Naive thymus-derived CD8-positive, alpha-beta T cell (primary cell): ENCODE results near the gene CLIP4. TPM values are rescaled to one million over a fixed set of nuclear protein-coding genes. Genes with fewer than 3 reads are reported as not detected.
"Not testable (repeated sequence)": the region's sequence is repeated elsewhere in the genome, so short reads cannot be mapped to it uniquely, and the experiment has no call there.

ENCODE experiments used
- ATAC-seq, 2 donors: fragments of 150-1000 bp; cut with Tn5 transposase in 1 of 2; sonication (Bioruptor Pico), chemical (Tn5 transposase) in 1 of 2; 1 replicate in 1 of 2; 2 replicates in 1 of 2; pipeline ENCODE4 v1.10.0; 2021; ENCODE audit warnings: mild to moderate bottlenecking in 2 of 2, moderate library complexity in 2 of 2
- POLR2A ChIA-PET: fragments of 350-600 bp; sonication (Branson Sonifier 250); formaldehyde crosslinking; loops from one replicate; lab custom pipeline; 2021; ENCODE audit warnings: antibody characterized with exemption; lab: Charles Lee
- DNase-seq, 10 donors: peaks; one replicate each; pipeline versions ENCODE4 v3.0.0 to v3.0.0-alpha.2; 2020 to 2022
- H3K27ac Mint-ChIP-seq, 10 donors: one replicate each; pipeline ENCODE4 v1.8.0; 2020 to 2022; ENCODE audit warnings: mild to moderate bottlenecking in 10 of 10, mixed read lengths in 10 of 10, moderate library complexity in 4 of 10, inconsistent platforms in 1 of 10
- H3K27me3 Mint-ChIP-seq, 5 donors: one replicate each; pipeline ENCODE4 v1.8.0; 2021 to 2022; ENCODE audit warnings: mixed read lengths in 5 of 5
- H3K36me3 Mint-ChIP-seq, 3 donors: one replicate each; pipeline ENCODE4 v1.8.0; 2020 to 2022; ENCODE audit warnings: mixed read lengths in 3 of 3, mild to moderate bottlenecking in 2 of 3, inconsistent platforms in 1 of 3
- H3K4me1 Mint-ChIP-seq, 4 donors: one replicate each; pipeline ENCODE4 v1.8.0; 2021 to 2022; ENCODE audit warnings: mixed read lengths in 4 of 4
- H3K4me3 Mint-ChIP-seq, 10 donors: one replicate each; pipeline ENCODE4 v1.8.0; 2020 to 2022; ENCODE audit warnings: mild to moderate bottlenecking in 10 of 10, mixed read lengths in 10 of 10, moderate library complexity in 6 of 10, inconsistent platforms in 1 of 10
- H3K9me3 Mint-ChIP-seq, 9 donors: one replicate each; pipeline ENCODE4 v1.8.0; 2020 to 2022; ENCODE audit warnings: mixed read lengths in 9 of 9, mild to moderate bottlenecking in 3 of 9, inconsistent platforms in 1 of 9, moderate library complexity in 1 of 9
- polyA plus RNA-seq, 3 donors: library from polyadenylated mRNA; unstranded; fragments of 300-500 nt; fragmentation: Illumina TruSeq; gene quantifications; one replicate each; pipeline ENCODE4 v1.2.3, GENCODE V29; 2021
- total RNA-seq, 8 experiments: library from RNA in 2 of 8; stranded (reverse) in 2 of 8; gene quantifications; one replicate each; pipeline ENCODE4 v1.2.3 and lab custom pipeline; 2021 to 2026

The CLIP4 gene
- total and polyA plus RNA-seq, 5 experiments from 2014 or later, result 18.7 to 59.0 (median 20.6) TPM

DNA sequence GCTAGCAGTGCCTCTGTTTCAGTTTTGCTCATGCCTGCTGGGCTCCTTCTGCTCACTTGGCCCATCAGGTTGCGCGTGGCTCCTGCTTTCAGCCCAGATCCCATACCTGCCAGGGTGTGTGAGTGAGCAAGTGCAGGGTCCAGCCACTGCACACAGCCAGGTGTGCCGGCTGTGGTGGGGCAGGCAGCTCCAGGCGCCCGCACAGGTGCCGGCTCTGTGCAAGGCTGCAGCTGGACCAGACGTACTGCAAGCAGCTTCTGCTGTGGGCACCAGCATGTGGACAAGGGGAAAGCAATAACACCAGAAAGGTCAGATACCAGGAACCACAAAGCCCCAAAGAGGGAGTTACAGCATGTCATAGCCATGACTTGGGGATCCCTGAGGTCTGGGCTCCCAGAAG, 35.3 kb upstream of the CLIP4 start:
- no peak for ATAC-seq
- Mint-ChIP-seq H3K36me3 (peaks cover 0 to 14% (median 12%) of the 10 kb centered on the region in 3 donors), H3K9me3 (peaks cover 0 to 30% (median 2%) of the 10 kb centered on the region in 9 donors), H3K4me1 (no peaks in the 10 kb centered on the region), H3K27ac (no peak overlapping the region), H3K27me3 (no peaks in the 10 kb centered on the region), H3K4me3 (no peak overlapping the region)
- POLR2A ChIA-PET, result no interaction called here
- DNase-seq, result no peak

DNA sequence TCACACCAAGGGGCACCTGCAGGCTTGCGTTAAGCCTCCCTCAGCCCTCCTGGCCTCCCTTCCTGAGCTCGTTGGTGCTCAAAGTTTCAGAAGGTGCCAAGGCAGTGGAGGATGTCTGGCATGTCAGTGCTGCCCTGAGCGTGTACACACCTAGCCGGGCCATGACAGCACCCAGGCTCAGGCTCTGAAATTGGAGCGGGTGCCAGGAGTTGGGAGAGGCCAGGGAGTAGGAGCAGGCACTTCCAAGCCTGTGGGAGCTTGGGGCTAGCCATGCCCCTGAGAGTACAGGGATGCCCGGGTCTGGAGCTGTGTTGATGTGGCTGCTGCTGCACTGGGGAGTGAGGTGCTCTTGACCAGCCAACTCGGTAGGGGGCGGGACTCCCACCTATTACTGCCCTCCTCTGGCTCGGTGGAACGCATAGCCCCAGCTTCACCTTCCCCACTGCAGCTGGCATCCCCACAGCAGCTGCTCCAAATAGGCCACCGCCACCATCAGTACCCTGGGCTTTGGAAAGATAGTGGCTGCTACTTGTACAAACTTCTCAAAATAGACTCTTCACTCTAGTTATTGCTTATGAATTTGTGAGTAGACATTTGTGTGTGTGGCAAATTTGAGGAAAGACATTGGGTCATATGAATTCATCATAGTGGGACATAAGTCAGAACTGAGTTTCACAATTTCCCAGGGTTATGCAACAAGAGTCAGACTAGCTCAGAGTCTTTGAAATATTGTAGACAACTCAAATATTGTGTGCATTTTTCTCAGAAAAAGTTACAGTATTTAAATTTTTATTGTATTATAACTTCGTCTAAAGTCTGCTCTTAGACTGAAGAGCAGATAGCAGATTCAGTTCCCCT, 34.1 kb upstream of the CLIP4 start:
- Mint-ChIP-seq H3K4me3 (no peak overlapping the region), H3K27ac (no peak overlapping the region), H3K36me3 (peaks cover 0 to 14% (median 12%) of the 10 kb centered on the region in 3 donors), H3K27me3 (no peaks in the 10 kb centered on the region), H3K9me3 (peaks cover 0 to 30% (median 2%) of the 10 kb centered on the region in 9 donors), H3K4me1 (no peaks in the 10 kb centered on the region)
- ATAC-seq, result no peak
- DNase-seq, result no peak
- POLR2A ChIA-PET, result interaction anchor here (0.9 kb wide), 1 partner anchor 16 kb away, joined by 3 read pairs; no protein-coding TSS in a partner anchor

DNA sequence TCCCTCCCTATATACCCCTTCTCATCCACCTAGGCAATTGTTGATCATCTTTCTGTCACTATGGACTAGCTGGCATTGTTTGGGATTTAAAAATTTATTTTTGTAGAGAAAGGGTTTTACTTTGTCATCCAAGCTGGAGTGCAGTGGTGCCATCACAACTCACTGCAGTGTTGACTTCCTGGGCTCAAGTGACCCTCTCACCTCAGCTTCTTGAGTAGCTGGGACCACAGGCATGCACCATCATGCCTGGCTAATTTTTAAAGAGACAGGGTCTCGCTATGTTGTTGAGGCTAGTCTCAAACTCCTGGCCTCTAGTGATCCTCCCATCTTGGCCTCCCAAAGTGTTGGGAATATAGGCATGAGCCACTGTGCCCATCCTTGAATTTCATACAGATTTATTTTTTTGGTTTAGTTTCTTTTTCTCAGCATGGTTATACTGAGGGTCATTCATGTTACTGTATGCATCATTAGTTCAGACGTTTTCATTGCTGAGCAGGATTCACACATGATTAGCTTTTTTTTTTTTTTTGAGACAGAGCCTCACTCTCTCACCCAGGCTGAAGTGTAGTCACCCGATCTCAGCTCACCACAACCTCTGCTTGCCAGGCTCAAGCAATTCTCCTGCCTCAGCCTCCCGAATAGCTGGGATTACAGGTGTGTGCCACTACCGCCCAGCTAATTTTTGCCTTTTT, 32.3 kb upstream of the CLIP4 start:
- H3K4me1 Mint-ChIP-seq, result no peaks in the 10 kb centered on the region
- peaks cover 0 to 26% (median 2%) of the 10 kb centered on the region in 9 donors for H3K9me3 Mint-ChIP-seq

DNA sequence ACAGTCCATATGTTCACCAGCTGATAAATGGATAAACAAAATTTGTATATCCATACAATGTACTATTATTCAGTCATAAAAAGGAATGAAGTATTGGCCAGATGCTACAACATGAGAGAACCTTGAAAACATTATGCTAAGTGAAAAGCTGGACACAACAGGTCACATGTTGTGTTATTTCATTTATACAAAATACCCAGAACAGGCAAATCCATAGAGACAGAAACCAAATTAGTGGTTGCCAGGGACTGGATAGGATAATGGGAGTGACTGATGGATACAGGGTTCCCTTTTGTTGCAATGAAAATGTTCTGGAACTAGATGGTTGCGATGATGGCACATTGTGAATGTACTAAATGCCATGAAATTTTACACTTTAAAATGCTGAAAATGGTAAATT, 30.7 kb upstream of the CLIP4 start:
- H3K4me1 Mint-ChIP-seq, result no peaks in the 10 kb centered on the region
- peaks cover 0 to 4% (median 0%) of the 10 kb centered on the region in 3 donors for H3K36me3 Mint-ChIP-seq
- no peak overlapping the region for H3K4me3 Mint-ChIP-seq
- H3K9me3 Mint-ChIP-seq, result peaks cover 0 to 15% (median 0%) of the 10 kb centered on the region in 9 donors
- POLR2A ChIA-PET, result no interaction called here
- no peak for DNase-seq
- no peak for ATAC-seq
- no peak overlapping the region for H3K27ac Mint-ChIP-seq
- H3K27me3 Mint-ChIP-seq, result peaks cover 0 to 15% (median 2%) of the 10 kb centered on the region in 5 donors

More for the DNA sequence above, 32.3 kb upstream of the CLIP4 start:
- H3K27ac Mint-ChIP-seq, result no peak overlapping the region
- POLR2A ChIA-PET, result no interaction called here
- DNase-seq, result no peak
- ATAC-seq, result no peak
- H3K36me3 Mint-ChIP-seq, result peaks cover 0 to 9% (median 7%) of the 10 kb centered on the region in 3 donors
- no peak overlapping the region for H3K4me3 Mint-ChIP-seq
- H3K27me3 Mint-ChIP-seq, result peaks cover 0 to 6% (median 1%) of the 10 kb centered on the region in 5 donors

DNA sequence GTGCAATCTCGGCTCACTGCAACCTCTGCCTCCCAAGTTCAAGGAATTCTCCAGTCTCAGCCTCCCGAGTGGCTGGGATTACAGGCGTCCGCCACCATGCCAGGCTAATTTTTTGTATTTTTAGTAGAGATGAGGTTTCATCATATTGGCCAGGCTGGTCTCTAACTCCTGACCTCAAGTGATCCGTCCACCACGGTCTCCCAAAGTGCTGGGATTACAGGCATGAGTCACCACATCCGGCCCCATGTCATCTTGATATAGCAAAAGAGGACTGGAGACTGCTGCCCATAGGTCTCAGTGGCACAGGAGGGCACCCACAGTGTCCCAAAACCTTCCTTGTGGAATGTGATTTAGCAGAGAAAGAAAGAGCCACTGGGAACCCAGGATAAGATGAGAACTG, 24.9 kb upstream of the CLIP4 start:
- H3K36me3 Mint-ChIP-seq, ATAC-seq, POLR2A ChIA-PET, H3K27ac Mint-ChIP-seq, H3K4me3 Mint-ChIP-seq, H3K4me1 Mint-ChIP-seq, DNase-seq, H3K9me3 Mint-ChIP-seq: not testable (repeated sequence)
- peaks cover 0 to 15% (median 2%) of the 10 kb centered on the region in 5 donors for H3K27me3 Mint-ChIP-seq

DNA sequence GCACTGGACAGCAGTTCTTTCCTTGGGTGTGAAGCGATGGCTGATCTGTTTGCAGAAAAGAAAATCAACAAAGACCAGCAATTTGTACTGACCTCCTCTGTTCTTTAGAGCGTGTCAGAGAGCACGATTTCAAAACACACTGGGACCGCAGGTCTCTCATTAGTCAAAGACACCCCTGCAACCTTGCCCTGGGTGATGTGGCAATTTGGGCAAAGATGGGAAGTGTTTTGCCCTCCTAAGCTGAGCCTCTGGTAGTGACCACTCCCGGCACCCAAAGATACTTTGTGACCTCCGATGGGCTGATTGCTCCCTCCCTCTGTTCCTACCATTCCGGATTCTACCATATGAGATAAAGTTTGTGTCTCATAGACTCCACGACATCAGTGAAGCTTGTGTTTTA, 18.2 kb upstream of the CLIP4 start:
- peaks cover 0 to 4% (median 0%) of the 10 kb centered on the region in 9 donors for H3K9me3 Mint-ChIP-seq
- H3K27ac Mint-ChIP-seq, result no peak overlapping the region
- no peak overlapping the region for H3K4me3 Mint-ChIP-seq
- POLR2A ChIA-PET, result interaction anchor here (0.6 kb wide), 1 partner anchor 16 kb away, joined by 3 read pairs; no protein-coding TSS in a partner anchor
- ATAC-seq, result no peak
- H3K4me1 Mint-ChIP-seq, result peaks cover 0 to under 1% (median 0%) of the 10 kb centered on the region in 4 donors
- DNase-seq, result no peak
- H3K27me3 Mint-ChIP-seq, result peaks cover 0 to 5% (median 1%) of the 10 kb centered on the region in 5 donors
- no peaks in the 10 kb centered on the region for H3K36me3 Mint-ChIP-seq

DNA sequence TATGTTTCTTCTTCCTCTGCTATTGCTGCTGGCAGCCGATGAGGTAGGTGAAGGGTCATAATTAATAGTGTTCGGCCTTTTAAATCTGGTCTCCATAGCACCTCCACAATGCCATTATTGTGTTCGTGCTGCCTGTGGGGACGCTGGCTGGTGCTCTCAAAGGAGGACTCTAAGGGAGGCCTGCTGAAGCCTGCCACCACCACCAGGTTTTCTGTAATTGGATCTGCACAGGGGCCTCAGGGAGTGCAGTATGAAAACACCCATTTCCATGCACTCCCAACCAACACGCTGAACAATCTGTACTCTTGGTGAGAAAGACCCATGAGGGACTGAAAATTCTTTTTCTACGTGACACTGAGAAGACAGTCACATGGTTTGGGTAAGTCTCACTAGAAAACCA, 17.6 kb upstream of the CLIP4 start:
- POLR2A ChIA-PET, result no interaction called here
- Mint-ChIP-seq H3K4me1 (peaks cover 0 to 6% (median 3%) of the 10 kb centered on the region in 4 donors), H3K4me3 (no peak overlapping the region), H3K36me3 (no peaks in the 10 kb centered on the region), H3K9me3 (peaks cover 0 to 4% (median 0%) of the 10 kb centered on the region in 9 donors), H3K27ac (no peak overlapping the region), H3K27me3 (peaks cover 0 to 5% (median 1%) of the 10 kb centered on the region in 5 donors)
- DNase-seq, result no peak
- no peak for ATAC-seq

DNA sequence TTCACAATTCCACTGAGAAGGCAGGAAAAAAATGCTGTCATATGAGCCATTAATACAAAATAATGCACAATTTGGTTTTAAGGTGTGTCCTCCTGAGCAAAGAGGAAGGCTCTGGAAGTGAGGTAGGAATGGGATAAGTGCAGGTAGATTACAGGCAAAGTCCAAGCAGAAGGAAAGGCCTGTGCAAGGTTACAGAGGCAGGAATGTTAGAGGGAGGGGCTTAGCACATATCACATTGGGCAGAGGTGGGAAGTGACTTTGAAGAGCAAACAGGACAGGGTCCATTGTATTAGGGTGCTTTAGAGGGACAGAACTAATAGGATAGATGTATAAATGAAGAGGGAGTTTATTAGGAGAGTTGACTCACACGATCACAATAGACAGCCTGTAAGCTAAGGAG, 14.7 kb upstream of the CLIP4 start:
- H3K4me3 Mint-ChIP-seq, result no peak overlapping the region
- ATAC-seq (no peak), DNase-seq (no peak)
- H3K9me3 Mint-ChIP-seq, result no peaks in the 10 kb centered on the region
- H3K4me1 Mint-ChIP-seq, result peaks cover 0 to 10% (median 5%) of the 10 kb centered on the region in 4 donors
- POLR2A ChIA-PET, result no interaction called here
- H3K27ac Mint-ChIP-seq, result peak overlapping the region in 1 of 10 donors; percentile 2
- H3K36me3 Mint-ChIP-seq, result no peaks in the 10 kb centered on the region
- H3K27me3 Mint-ChIP-seq, result peaks cover 0 to 5% (median 0%) of the 10 kb centered on the region in 5 donors

DNA sequence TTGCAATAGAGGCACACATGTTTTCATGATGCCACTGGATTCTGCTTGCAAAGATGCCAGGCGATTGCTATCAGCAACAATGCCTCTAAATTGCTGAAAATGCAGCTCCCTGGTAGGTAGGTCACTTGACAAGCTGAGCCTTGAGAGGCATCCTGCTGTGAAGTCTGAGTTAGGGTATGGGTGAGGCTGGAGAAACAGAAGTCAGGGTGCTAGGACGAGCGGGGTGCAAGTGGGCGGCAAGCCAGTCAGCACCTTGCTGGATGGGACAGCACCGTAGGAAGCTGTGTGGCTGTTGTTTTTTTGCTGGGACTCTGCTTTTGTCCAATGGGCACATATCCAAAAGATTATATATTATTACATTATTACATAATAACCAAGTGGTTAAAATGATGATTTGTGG, 10.5 kb upstream of the CLIP4 start:
- ATAC-seq (no peak), DNase-seq (no peak)
- H3K4me1 Mint-ChIP-seq, result peaks cover 0 to 10% (median 5%) of the 10 kb centered on the region in 4 donors
- peaks cover 0 to 5% (median 2%) of the 10 kb centered on the region in 5 donors for H3K27me3 Mint-ChIP-seq
- H3K4me3 Mint-ChIP-seq, result no peak overlapping the region
- POLR2A ChIA-PET, result no interaction called here
- no peaks in the 10 kb centered on the region for H3K9me3 Mint-ChIP-seq
- peak overlapping the region in 1 of 10 donors; percentile 87 for H3K27ac Mint-ChIP-seq
- no peaks in the 10 kb centered on the region for H3K36me3 Mint-ChIP-seq

DNA sequence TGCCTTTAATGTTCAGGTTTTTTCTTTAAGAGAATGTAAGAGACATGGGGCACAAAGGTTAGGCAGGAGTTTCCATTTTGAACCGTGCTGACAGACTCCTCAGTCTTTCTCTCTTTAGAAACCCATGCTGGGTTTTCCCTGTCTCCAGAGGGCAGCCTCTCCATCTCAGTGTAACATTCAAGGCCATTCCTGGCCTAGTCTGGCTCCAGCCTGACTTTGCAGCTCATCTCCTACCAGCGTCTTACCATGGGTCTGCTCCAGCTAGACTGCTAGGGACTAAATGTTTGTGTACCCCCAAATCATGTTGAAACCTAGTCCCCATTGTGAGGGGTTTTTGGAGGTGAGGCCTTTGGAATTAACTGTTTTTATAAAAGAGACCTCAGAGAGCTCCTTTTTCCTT, 9.8 kb upstream of the CLIP4 start:
- Mint-ChIP-seq H3K36me3 (no peaks in the 10 kb centered on the region), H3K9me3 (no peaks in the 10 kb centered on the region), H3K4me3 (no peak overlapping the region), H3K27me3 (peaks cover 0 to 5% (median 2%) of the 10 kb centered on the region in 5 donors), H3K27ac (no peak overlapping the region), H3K4me1 (peaks cover 0 to 10% (median 5%) of the 10 kb centered on the region in 4 donors)
- POLR2A ChIA-PET, result interaction anchor here (0.7 kb wide), 1 partner anchor 52 kb away, joined by 3 read pairs; no protein-coding TSS in a partner anchor
- DNase-seq (no peak), ATAC-seq (no peak)

DNA sequence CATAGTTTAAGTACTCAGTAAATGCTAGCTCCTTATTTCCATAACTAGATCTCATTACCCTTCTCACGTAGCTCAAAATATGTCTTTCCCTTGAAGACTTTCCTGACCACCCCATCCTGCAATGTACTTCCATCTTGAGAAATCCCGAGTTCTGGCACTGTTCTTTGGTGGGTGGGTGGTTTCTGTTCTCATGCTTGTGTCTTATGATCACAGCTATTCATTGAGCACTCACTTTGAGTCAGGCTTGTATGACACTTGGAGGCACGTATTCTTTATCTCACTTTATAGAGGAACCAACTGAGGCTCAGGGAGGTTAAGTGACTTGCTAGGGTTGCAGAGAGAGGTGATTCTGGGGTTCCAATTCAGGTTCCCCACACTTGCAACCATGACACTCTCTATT, 9.0 kb upstream of the CLIP4 start:
- no peaks in the 10 kb centered on the region for H3K9me3 Mint-ChIP-seq
- ATAC-seq (no peak), DNase-seq (no peak)
- H3K4me3 Mint-ChIP-seq, result no peak overlapping the region
- peaks cover 0 to 10% (median 5%) of the 10 kb centered on the region in 4 donors for H3K4me1 Mint-ChIP-seq
- no peaks in the 10 kb centered on the region for H3K36me3 Mint-ChIP-seq
- peaks cover 0 to 2% (median 1%) of the 10 kb centered on the region in 5 donors for H3K27me3 Mint-ChIP-seq
- POLR2A ChIA-PET, result interaction anchor here (1.1 kb wide), 1 partner anchor 10 kb away, joined by 6 read pairs; no protein-coding TSS in a partner anchor
- no peak overlapping the region for H3K27ac Mint-ChIP-seq

DNA sequence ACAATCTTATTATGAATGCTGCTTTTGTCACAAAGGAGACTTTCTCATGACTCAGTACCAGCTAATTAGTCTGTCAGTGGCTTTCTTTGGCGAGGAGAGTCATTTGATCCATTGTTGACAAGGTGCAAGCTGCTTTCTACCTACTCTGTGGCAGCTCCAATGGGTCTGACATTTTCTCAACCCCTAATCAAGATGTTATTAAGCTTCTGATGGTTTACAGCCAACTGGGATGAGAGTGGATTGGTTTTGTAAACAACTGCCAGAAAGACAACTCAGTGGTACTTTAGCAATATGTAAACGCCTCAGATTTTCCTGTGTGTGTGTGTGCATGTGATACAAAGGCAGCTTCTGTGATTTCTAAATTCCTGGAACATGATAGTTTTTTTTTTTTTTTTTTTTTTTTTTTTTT, 8.2 kb upstream of the CLIP4 start:
- H3K36me3 Mint-ChIP-seq, result no peaks in the 10 kb centered on the region

More for the DNA sequence above, 8.2 kb upstream of the CLIP4 start:
- POLR2A ChIA-PET, result interaction anchor here (1.1 kb wide), 1 partner anchor 9 kb away, joined by 6 read pairs; no protein-coding TSS in a partner anchor
- Mint-ChIP-seq H3K4me1 (peaks cover 0 to 10% (median 5%) of the 10 kb centered on the region in 4 donors), H3K4me3 (no peak overlapping the region), H3K27ac (no peak overlapping the region), H3K9me3 (no peaks in the 10 kb centered on the region), H3K27me3 (peaks cover 0 to 2% (median 1%) of the 10 kb centered on the region in 5 donors)
- no peak for ATAC-seq
- DNase-seq, result no peak
